HG03280 (cell line): ENCODE data around the gene SEMA5A.

Experiments
- ATAC-seq: cut with Tn5 transposase; IDR thresholded peaks from one replicate; pipeline ENCODE4 v1.9.1; 2021; ENCODE audit warnings: mild to moderate bottlenecking, moderate library complexity; ENCODE audit not compliant: unreplicated experiment

Gene SEMA5A

DNA sequence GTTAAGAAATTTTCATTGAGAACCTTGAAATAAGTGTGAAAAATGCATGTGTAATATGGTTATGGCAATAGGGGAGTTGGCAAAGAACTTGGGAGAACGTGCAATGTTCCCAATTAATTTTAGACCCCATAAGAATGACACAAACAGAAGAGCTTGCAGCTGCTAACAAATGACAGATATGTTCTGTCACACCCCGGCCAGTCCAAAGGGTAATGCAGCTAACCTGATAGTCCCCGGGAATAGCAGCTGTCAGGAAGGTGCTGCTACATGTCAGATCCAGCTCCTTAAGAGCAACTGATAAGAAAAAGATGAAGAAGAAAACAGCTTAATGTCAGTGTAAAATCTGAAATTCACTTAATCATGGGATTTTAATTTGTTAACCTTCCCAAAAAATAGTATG, 30.4 kb downstream of the SEMA5A start:
- no peak for ATAC-seq

- ATAC-seq: no peak
Measured at GRCh38 chr5:9514968-9515367, 30.9 kb downstream of the SEMA5A start.

- ATAC-seq: no peak
Measured at GRCh38 chr5:9513827-9514226, 32.0 kb downstream of the SEMA5A start.

DNA sequence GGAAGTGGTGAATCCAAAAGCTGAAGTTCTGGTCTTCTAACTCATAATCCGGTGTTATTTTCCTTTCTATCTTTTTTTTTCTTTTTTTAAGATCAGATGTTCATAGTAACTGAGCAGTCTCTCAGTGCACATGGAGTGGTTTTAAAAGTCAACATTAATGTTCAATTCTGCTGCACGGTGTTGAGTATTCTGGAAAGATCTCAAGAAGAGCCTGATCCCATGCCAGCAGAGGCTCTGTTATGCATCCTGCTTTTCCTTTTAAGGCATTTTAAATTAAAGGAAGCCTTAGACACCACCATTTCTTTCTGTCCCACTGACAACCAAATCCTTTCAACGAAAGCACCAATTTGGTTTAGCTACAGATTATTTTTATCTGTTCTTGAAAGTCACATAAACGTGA, 33.4 kb downstream of the SEMA5A start:
- ATAC-seq: no peak

GRCh38 chr5:9507974-9508373, 37.9 kb downstream of the SEMA5A start:
- ATAC-seq: no peak

GRCh38 chr5:9505225-9505624, 40.6 kb downstream of the SEMA5A start:
- no peak for ATAC-seq

DNA sequence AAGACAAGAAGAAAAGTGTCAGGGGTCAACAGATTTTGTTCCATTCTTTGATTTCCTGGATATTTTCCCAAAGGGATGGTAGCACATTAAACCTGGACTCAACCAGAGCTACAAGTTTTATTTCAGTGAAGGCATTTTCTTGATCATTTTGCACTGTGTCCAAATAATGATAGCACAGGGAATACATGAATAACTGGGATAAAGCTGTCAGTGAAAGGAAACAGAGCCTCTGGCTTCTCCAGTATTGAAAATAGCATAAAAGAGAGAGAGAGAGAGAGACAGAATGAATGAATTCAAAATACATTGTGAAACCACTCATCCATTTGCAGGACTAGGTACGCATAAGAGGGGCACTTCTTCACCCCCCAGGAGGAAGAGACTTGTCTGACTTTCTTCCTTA, 43.0 kb downstream of the SEMA5A start:
- no peak for ATAC-seq

DNA sequence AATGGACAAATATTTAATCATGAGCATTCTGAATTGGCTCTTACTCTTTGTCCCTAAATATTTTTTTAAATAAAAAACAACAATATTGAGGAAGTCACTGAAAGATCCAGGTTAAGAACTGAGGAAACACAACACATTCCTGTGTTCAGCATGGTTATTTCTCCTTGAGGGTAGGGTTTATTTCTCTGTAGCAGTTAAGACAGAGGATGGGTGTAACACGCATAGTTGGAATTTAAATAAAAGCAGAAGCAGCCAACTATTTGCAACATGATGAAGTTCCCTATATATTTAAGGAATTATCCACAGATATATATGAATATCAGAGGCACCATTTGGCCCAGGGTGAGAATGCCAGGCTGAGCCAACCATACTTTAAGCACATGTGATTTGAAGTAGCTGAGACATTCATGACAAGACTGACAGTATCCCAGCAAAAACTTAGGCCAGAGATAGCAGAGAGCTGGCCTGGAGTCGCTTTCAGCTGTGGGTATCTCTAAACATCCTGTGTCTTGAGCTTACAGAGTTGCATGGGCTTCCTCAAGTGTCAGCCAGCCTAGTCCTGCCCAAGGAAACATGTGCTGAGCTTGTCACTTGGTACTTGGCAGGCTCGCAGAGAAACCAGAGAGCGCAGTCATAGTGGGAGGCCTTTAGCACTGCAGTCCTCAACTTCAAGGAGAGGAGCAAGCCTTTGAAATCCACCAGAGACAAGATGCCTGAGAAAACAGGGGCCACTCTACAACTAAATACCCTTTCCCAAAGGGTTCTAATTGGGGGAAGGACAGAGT, 43.6 kb downstream of the SEMA5A start:
- ATAC-seq: no peak

- no peak for ATAC-seq
Measured at GRCh38 chr5:9500625-9501024, 45.2 kb downstream of the SEMA5A start.

GRCh38 chr5:9500193-9500592, 45.7 kb downstream of the SEMA5A start:
- no peak for ATAC-seq

GRCh38 chr5:9499498-9499876, 46.4 kb downstream of the SEMA5A start:
- no peak for ATAC-seq

DNA sequence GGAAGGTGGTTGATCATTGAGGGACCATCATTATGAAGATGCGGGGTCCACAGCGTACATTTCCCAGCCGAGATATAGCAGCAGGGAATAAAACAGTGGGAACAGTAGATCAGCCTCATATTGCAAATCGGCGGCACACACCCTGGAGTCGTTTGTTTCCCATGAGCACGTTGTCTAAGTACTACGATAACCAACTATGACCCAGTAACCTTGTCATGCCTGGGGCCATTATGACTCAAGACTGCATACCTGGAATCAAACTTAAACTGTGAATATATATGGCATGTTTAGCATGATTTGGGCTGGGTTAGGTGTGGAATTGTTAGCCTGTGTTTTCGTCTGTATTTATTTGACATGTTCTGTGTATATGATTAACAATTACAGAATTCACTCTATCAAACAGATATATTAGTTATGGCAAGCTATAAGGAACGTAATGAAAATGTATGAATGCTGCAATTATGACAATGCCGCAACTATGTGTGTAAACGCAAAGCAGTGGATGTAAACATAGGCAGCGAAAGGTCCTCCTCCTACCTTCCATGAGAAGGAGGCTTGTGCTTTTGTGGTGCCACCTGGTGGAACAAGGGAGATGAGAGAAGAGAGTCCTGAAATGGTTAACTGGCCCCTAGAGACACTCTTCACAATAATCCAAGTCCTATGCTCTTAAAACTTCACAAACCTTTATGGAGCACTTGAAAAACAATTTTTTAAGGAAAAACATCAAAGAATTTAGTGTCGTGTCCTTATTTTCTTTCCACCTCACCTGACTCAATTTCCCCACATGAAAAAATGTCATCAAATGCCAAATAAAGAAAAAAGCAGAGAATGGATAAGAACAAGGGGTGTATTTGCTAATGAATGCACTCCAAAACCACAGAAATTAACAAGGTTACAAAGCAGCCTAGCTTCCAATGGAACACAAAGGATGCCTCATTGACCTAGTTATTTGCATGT, 47.1 kb downstream of the SEMA5A start:
- no peak for ATAC-seq

DNA sequence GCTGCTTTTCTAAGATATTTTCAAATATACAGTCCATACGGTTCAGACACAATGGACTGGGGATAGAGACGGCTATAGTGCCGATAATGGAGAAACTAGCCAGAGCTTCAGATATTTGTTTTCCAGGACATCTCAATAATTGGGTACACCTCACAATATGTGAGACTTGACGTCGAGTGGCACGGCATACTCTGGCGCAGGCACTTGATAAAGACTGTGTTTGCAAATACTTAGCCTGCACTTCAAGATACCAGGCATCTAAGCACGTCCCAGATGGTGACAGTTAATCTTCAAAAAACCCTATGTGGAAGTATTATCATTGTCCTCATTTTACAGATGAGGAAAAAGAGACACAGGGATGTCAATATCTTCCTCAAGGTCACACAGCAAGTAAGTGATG, 48.5 kb downstream of the SEMA5A start:
- no peak for ATAC-seq

GRCh38 chr5:9496801-9497200, 49.1 kb downstream of the SEMA5A start:
- ATAC-seq: no peak

DNA sequence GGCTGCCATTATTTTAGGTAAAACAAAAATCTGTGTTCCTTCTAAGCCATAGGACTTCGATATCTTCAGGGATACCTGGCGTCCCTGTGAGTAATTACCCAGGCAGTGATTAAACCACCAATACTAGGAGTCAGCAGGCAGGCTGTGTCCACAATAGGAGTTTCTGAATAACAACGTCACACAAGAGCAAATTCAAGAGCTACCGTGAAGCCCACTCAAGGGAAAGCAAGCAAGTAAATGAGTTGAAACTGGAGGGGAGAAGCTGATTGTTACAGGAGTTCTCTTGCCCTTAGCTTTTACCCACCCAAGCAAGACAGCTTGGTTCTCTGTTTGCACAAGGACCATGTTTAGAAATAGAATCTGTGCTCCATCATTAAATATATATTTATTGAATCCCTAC, 50.8 kb downstream of the SEMA5A start:
- ATAC-seq: no peak

DNA sequence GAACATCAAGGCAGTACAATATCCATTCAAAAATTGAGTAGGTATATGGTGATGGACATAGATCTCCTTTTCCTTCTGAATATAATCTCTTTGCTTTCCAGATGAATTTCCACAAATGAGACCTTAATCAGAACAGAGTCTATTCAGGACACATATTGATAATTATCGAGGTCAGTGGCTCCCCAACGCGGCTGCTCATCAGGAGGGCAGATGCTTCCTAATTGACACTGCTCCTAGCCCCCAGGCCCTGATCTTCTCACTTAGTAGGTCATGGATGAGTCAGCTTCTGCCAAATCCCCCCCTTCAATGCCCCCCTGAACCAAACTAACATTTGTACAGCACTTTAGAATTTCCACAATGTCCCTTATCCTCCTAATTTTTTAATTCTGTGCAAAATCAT, 51.6 kb downstream of the SEMA5A start:
- ATAC-seq: no peak

DNA sequence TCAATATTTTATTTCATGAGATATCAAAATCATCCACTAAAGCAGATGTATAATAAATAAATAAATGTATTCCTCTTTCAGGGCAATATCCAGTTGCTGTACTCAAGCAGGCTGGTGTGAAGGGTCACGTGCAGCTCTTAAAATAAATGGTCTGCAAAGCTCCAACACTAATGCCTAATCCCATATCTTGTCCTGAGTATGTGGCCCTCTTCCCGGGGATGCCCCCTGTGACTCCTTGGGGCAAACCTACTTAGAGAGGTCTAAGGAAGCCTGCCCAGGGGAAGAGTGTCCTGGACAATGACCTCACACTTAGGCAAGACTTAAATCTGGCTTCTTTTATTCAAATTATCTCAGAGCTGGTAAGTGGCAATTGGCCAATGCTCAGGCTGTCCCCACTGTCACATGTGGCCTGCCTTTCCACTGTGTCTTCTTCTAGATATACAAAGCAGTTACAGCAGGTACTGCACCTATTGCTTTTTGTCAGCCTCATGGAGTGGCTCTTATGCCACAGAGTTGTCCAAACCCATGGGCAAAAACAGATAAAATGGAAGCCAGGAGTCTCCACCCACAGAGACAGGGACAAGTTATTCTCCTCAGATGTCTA, 55.3 kb downstream of the SEMA5A start:
- no peak for ATAC-seq

DNA sequence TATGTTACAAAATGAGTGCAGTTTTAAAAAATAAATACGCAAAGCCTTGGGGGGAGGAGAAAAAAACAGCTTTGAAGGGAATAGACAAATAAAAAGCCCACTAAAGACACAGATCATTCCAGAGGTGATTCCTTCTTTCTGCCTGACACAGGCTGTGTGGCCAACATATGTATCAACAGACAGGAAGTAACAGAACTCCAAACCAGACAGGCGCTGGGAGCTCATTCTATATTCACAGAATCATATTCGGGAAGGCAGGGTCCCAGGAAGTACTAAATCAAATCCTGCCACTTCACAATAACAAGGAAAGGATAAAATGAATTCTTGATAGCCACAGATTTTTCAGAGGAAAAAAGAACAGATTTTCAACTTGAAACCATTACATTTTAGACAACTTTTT, 62.1 kb downstream of the SEMA5A start:
- ATAC-seq: no peak

- ATAC-seq: no peak
Measured at GRCh38 chr5:9483243-9483642, 62.6 kb downstream of the SEMA5A start.

GRCh38 chr5:9482381-9482780, 63.5 kb downstream of the SEMA5A start:
- ATAC-seq: no peak

GRCh38 chr5:9480499-9480898, 65.4 kb downstream of the SEMA5A start:
- ATAC-seq: no peak

DNA sequence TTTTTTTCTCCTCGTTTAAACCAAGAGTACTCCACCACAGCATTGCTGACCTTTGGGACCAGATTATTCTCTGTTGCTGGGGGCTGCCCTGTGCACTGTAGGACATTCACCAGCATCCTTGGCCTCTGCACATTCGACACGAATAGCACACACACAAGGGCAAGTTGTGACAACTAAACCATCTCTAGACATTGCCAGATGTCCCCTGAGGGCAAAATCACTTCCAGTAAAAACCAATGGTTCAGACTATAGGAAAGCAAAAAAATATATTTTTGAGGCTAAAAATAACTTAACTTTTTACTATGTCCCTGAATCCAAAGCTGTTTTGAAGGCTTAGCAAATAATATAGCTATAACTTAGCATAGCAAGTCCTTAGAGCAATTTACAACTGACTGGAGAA, 65.9 kb downstream of the SEMA5A start:
- no peak for ATAC-seq
